ENCODE results near the gene FAM3D.

The FAM3D gene

GRCh38 chr3:58658508-58658907 is 8.1 kb downstream of the FAM3D start:
- Histone ChIP-seq H3K4me1 (ENCODE audit: control insufficient read depth in 1 of 2, insufficient read depth in 2 of 2, low read length in 2 of 2) (peaks cover 26 to 32% of the 10 kb centered on the region in 2 donors), H3K27me3 (ENCODE audit: control insufficient read depth in 1 of 2, insufficient read depth in 2 of 2, low read length in 2 of 2) (no peaks in the 10 kb centered on the region), H3K27ac (ENCODE audit: low read depth, low read length) (no peak overlapping the region), H3K36me3 (ENCODE audit: control insufficient read depth in 1 of 2, insufficient read depth in 2 of 2, low read length in 2 of 2) (peaks cover 0 to 5% of the 10 kb centered on the region in 2 donors), H3K4me3 (ENCODE audit: low read depth in 1 of 2, low read length in 2 of 2) (no peak overlapping the region), H3K9me3 (ENCODE audit: control insufficient read depth in 1 of 2, low read length in 2 of 2) (no peaks in the 10 kb centered on the region), H3K9ac (ENCODE audit: low read depth in 1 of 2, low read length in 2 of 2) (no peak overlapping the region)

GRCh38 chr3:58657571-58658141 is 8.9 kb downstream of the FAM3D start:
- Histone ChIP-seq H3K4me3 (ENCODE audit: low read depth in 1 of 2, low read length in 2 of 2) (no peak overlapping the region), H3K36me3 (ENCODE audit: control insufficient read depth in 1 of 2, insufficient read depth in 2 of 2, low read length in 2 of 2) (peaks cover 0 to 10% of the 10 kb centered on the region in 2 donors), H3K27me3 (ENCODE audit: control insufficient read depth in 1 of 2, insufficient read depth in 2 of 2, low read length in 2 of 2) (no peaks in the 10 kb centered on the region), H3K9ac (ENCODE audit: low read depth in 1 of 2, low read length in 2 of 2) (no peak overlapping the region), H3K9me3 (ENCODE audit: control insufficient read depth in 1 of 2, low read length in 2 of 2) (no peaks in the 10 kb centered on the region), H3K4me1 (ENCODE audit: control insufficient read depth in 1 of 2, insufficient read depth in 2 of 2, low read length in 2 of 2) (peaks cover 26 to 32% of the 10 kb centered on the region in 2 donors), H3K27ac (ENCODE audit: low read depth, low read length) (no peak overlapping the region)

GRCh38 chr3:58657036-58657520 is 9.5 kb downstream of the FAM3D start:
- Histone ChIP-seq H3K36me3 (ENCODE audit: control insufficient read depth in 1 of 2, insufficient read depth in 2 of 2, low read length in 2 of 2) (peaks cover 0 to 10% of the 10 kb centered on the region in 2 donors), H3K4me1 (ENCODE audit: control insufficient read depth in 1 of 2, insufficient read depth in 2 of 2, low read length in 2 of 2) (peaks cover 26 to 32% of the 10 kb centered on the region in 2 donors), H3K27me3 (ENCODE audit: control insufficient read depth in 1 of 2, insufficient read depth in 2 of 2, low read length in 2 of 2) (no peaks in the 10 kb centered on the region), H3K9ac (ENCODE audit: low read depth in 1 of 2, low read length in 2 of 2) (peak overlapping the region in 1 of 2 donors; percentile 4), H3K4me3 (ENCODE audit: low read depth in 1 of 2, low read length in 2 of 2) (no peak overlapping the region), H3K9me3 (ENCODE audit: control insufficient read depth in 1 of 2, low read length in 2 of 2) (no peaks in the 10 kb centered on the region), H3K27ac (ENCODE audit: low read depth, low read length) (no peak overlapping the region)

- Histone ChIP-seq H3K27ac (ENCODE audit: low read depth, low read length) (no peak overlapping the region), H3K27me3 (ENCODE audit: control insufficient read depth in 1 of 2, insufficient read depth in 2 of 2, low read length in 2 of 2) (no peaks in the 10 kb centered on the region), H3K4me1 (ENCODE audit: control insufficient read depth in 1 of 2, insufficient read depth in 2 of 2, low read length in 2 of 2) (peaks cover 23 to 32% of the 10 kb centered on the region in 2 donors), H3K9me3 (ENCODE audit: control insufficient read depth in 1 of 2, low read length in 2 of 2) (no peaks in the 10 kb centered on the region), H3K36me3 (ENCODE audit: control insufficient read depth in 1 of 2, insufficient read depth in 2 of 2, low read length in 2 of 2) (peaks cover 0 to 10% of the 10 kb centered on the region in 2 donors), H3K9ac (ENCODE audit: low read depth in 1 of 2, low read length in 2 of 2) (no peak overlapping the region), H3K4me3 (ENCODE audit: low read depth in 1 of 2, low read length in 2 of 2) (no peak overlapping the region)
Observed at GRCh38 chr3:58656631-58657030, 9.9 kb downstream of the FAM3D start.

- Histone ChIP-seq H3K4me1 (ENCODE audit: control insufficient read depth in 1 of 2, insufficient read depth in 2 of 2, low read length in 2 of 2) (peaks cover 23 to 29% of the 10 kb centered on the region in 2 donors), H3K36me3 (ENCODE audit: control insufficient read depth in 1 of 2, insufficient read depth in 2 of 2, low read length in 2 of 2) (peaks cover 6 to 16% of the 10 kb centered on the region in 2 donors), H3K27me3 (ENCODE audit: control insufficient read depth in 1 of 2, insufficient read depth in 2 of 2, low read length in 2 of 2) (no peaks in the 10 kb centered on the region), H3K9ac (ENCODE audit: low read depth in 1 of 2, low read length in 2 of 2) (no peak overlapping the region), H3K27ac (ENCODE audit: low read depth, low read length) (no peak overlapping the region), H3K9me3 (ENCODE audit: control insufficient read depth in 1 of 2, low read length in 2 of 2) (no peaks in the 10 kb centered on the region), H3K4me3 (ENCODE audit: low read depth in 1 of 2, low read length in 2 of 2) (no peak overlapping the region)
Observed at GRCh38 chr3:58654466-58654865, 12.1 kb downstream of the FAM3D start.

- no peak overlapping the region for H3K27ac ChIP-seq (ENCODE audit: low read depth, low read length)
- H3K9ac ChIP-seq (ENCODE audit: low read depth in 1 of 2, low read length in 2 of 2) = no peak overlapping the region
- H3K36me3 ChIP-seq (ENCODE audit: control insufficient read depth in 1 of 2, insufficient read depth in 2 of 2, low read length in 2 of 2) = peaks cover 17 to 18% of the 10 kb centered on the region in 2 donors
- peaks cover 4 to 5% of the 10 kb centered on the region in 2 donors for H3K9me3 ChIP-seq (ENCODE audit: control insufficient read depth in 1 of 2, low read length in 2 of 2)
- H3K4me3 ChIP-seq (ENCODE audit: low read depth in 1 of 2, low read length in 2 of 2) = no peak overlapping the region
- H3K4me1 ChIP-seq (ENCODE audit: control insufficient read depth in 1 of 2, insufficient read depth in 2 of 2, low read length in 2 of 2) = peaks cover 18 to 21% of the 10 kb centered on the region in 2 donors
- no peaks in the 10 kb centered on the region for H3K27me3 ChIP-seq (ENCODE audit: control insufficient read depth in 1 of 2, insufficient read depth in 2 of 2, low read length in 2 of 2)
Observed at GRCh38 chr3:58652624-58653023, 13.9 kb downstream of the FAM3D start.

GRCh38 chr3:58651276-58651675 is 15.3 kb downstream of the FAM3D start:
- Histone ChIP-seq H3K9ac (ENCODE audit: low read depth in 1 of 2, low read length in 2 of 2) (no peak overlapping the region), H3K36me3 (ENCODE audit: control insufficient read depth in 1 of 2, insufficient read depth in 2 of 2, low read length in 2 of 2) (peaks cover 17 to 18% of the 10 kb centered on the region in 2 donors), H3K27ac (ENCODE audit: low read depth, low read length) (no peak overlapping the region), H3K27me3 (ENCODE audit: control insufficient read depth in 1 of 2, insufficient read depth in 2 of 2, low read length in 2 of 2) (no peaks in the 10 kb centered on the region), H3K9me3 (ENCODE audit: control insufficient read depth in 1 of 2, low read length in 2 of 2) (peaks cover 4 to 5% of the 10 kb centered on the region in 2 donors), H3K4me3 (ENCODE audit: low read depth in 1 of 2, low read length in 2 of 2) (no peak overlapping the region), H3K4me1 (ENCODE audit: control insufficient read depth in 1 of 2, insufficient read depth in 2 of 2, low read length in 2 of 2) (peaks cover 21 to 22% of the 10 kb centered on the region in 2 donors)

- Histone ChIP-seq H3K9ac (ENCODE audit: low read depth in 1 of 2, low read length in 2 of 2) (no peak overlapping the region), H3K4me1 (ENCODE audit: control insufficient read depth in 1 of 2, insufficient read depth in 2 of 2, low read length in 2 of 2) (peaks cover 16% of the 10 kb centered on the region in 2 donors), H3K27ac (ENCODE audit: low read depth, low read length) (no peak overlapping the region), H3K9me3 (ENCODE audit: control insufficient read depth in 1 of 2, low read length in 2 of 2) (peaks cover 4 to 5% of the 10 kb centered on the region in 2 donors), H3K4me3 (ENCODE audit: low read depth in 1 of 2, low read length in 2 of 2) (peak overlapping the region in 1 of 2 donors; percentile 13), H3K27me3 (ENCODE audit: control insufficient read depth in 1 of 2, insufficient read depth in 2 of 2, low read length in 2 of 2) (no peaks in the 10 kb centered on the region), H3K36me3 (ENCODE audit: control insufficient read depth in 1 of 2, insufficient read depth in 2 of 2, low read length in 2 of 2) (peaks cover 17 to 21% of the 10 kb centered on the region in 2 donors)
Observed at GRCh38 chr3:58647381-58648141, 19.0 kb downstream of the FAM3D start.

GRCh38 chr3:58646503-58646902 is 20.1 kb downstream of the FAM3D start:
- no peak overlapping the region for H3K9ac ChIP-seq (ENCODE audit: low read depth in 1 of 2, low read length in 2 of 2)
- H3K27ac ChIP-seq (ENCODE audit: low read depth, low read length) = no peak overlapping the region
- H3K4me1 ChIP-seq (ENCODE audit: control insufficient read depth in 1 of 2, insufficient read depth in 2 of 2, low read length in 2 of 2) = peaks cover 16% of the 10 kb centered on the region in 2 donors
- peaks cover 4 to 5% of the 10 kb centered on the region in 2 donors for H3K9me3 ChIP-seq (ENCODE audit: control insufficient read depth in 1 of 2, low read length in 2 of 2)
- H3K36me3 ChIP-seq (ENCODE audit: control insufficient read depth in 1 of 2, insufficient read depth in 2 of 2, low read length in 2 of 2) = peaks cover 17 to 21% of the 10 kb centered on the region in 2 donors
- H3K27me3 ChIP-seq (ENCODE audit: control insufficient read depth in 1 of 2, insufficient read depth in 2 of 2, low read length in 2 of 2) = no peaks in the 10 kb centered on the region
- H3K4me3 ChIP-seq (ENCODE audit: low read depth in 1 of 2, low read length in 2 of 2) = no peak overlapping the region

- Histone ChIP-seq H3K4me1 (ENCODE audit: control insufficient read depth in 1 of 2, insufficient read depth in 2 of 2, low read length in 2 of 2) (peaks cover 16% of the 10 kb centered on the region in 2 donors), H3K36me3 (ENCODE audit: control insufficient read depth in 1 of 2, insufficient read depth in 2 of 2, low read length in 2 of 2) (peaks cover 17 to 21% of the 10 kb centered on the region in 2 donors), H3K9me3 (ENCODE audit: control insufficient read depth in 1 of 2, low read length in 2 of 2) (peaks cover 4 to 5% of the 10 kb centered on the region in 2 donors), H3K27ac (ENCODE audit: low read depth, low read length) (no peak overlapping the region), H3K27me3 (ENCODE audit: control insufficient read depth in 1 of 2, insufficient read depth in 2 of 2, low read length in 2 of 2) (no peaks in the 10 kb centered on the region), H3K9ac (ENCODE audit: low read depth in 1 of 2, low read length in 2 of 2) (no peak overlapping the region), H3K4me3 (ENCODE audit: low read depth in 1 of 2, low read length in 2 of 2) (no peak overlapping the region)
Observed at GRCh38 chr3:58645726-58646125, 20.8 kb downstream of the FAM3D start.
